Hematopoietic multipotent progenitor cell treated with erythropoietin and hydrocortisone succinate and interleukin-3 and kit ligand, for 15 days (in vitro differentiated cells): Measurements from ENCODE around the gene PISD.
"Not testable (repeated sequence)": the region's sequence is repeated elsewhere in the genome, so short reads cannot be mapped to it uniquely, and the experiment has no call there.

Source experiments
- DNase-seq: peaks from one replicate; pipeline ENCODE4 v3.0.0-alpha.2; 2015; ENCODE audit warnings: low spot score

PISD gene

DNA sequence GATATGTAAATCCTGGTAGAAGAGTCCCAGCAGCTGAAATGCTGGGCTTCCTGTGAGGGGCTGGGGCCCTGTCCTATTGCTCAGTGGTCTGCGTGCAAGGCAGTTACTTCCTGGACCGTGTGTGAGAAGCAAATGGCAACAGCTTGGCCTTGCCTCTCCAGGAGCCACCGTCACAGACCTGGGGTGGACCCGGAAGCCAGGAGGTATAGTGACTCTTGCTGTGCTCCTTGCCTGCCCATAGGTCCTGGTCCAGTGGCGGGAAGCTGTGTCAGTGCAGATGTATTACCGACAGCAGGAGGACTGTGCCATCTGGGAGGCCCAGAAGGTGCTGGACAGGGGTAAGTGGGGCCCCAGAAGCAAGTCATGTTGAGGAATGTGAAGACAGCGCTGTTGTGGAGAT lies 54.3 kb downstream of the PISD start:
- no peak for DNase-seq

DNA sequence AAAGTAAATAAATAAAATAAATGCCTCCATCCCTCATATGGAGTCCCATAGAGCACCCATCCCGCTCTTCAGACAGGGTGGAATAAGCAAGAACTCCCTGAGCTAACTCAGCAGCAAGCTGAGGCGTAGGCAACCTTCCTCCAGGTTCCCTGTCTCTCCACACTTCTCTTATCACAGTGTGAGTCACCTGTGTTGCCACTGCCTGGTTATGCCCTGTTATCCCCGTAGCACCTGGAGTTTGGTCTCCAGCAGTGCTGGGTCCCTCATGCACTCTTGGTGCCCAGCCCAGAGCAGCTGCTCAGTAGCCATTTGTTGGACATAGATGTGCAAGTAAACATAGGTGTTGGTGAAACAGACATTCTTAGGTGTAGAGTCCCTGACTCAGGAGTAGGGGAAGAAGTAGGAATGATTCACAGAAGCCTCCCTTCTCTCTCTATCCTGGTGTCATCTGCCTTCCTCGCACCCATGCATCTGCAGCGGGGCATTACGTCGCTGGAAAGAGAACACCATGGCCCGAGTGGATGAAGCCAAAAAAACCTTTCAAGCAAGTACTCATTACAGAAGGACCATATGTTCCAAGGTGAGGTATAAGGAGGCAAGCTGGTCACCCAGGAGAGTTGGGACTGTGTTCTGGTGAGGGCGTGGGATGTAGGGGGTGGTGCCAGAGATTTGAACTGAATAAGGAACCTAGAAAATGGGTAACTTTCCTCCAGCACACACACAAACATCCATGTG lies 56.0 kb downstream of the PISD start:
- no peak for DNase-seq

DNA sequence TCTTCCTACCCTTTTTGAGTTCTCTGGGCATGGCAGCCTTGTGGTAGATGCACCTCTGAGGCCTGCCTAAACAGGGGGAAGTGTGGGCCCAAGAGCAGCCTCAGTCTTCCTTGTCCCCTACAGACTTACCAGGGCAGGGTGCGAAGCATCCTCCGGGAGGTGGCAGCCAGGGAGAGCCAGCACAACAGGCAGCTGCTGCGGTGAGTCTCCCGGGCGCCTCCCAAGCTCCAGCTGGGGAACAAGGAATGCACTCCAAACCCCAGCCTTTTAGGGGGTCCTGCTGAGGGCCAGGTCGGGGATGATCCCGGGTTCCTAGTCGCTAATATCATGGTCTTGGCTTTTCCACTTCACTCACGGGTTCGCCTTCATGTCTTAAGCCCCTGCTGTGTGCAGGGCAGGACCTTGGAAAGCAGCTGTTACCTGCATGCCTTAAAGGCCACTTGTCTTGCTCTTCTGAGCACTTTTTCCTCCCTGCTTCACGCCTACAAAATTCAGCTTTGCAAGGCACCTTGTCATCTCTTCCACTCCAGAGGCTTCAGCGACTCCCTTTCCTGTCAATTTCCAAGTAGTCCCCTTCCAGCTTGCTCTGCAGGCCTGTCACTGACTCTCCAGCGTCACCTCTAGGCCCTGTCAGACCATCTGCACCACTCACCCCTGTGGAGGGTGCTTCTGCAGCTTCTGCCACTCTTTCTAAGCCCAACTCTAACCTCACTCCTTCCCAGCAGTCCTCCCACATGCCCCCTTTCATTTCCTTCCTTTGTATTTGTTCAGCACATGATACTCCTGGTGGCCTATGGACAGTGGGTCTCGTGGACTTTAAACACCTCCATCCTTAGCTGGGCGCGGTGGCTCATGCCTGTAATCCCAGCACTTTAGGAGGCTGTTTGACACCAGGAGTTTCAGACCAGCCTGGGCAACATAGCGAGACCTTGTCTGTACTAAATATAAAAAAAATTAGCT lies 57.0 kb downstream of the PISD start:
- no peak for DNase-seq

DNA sequence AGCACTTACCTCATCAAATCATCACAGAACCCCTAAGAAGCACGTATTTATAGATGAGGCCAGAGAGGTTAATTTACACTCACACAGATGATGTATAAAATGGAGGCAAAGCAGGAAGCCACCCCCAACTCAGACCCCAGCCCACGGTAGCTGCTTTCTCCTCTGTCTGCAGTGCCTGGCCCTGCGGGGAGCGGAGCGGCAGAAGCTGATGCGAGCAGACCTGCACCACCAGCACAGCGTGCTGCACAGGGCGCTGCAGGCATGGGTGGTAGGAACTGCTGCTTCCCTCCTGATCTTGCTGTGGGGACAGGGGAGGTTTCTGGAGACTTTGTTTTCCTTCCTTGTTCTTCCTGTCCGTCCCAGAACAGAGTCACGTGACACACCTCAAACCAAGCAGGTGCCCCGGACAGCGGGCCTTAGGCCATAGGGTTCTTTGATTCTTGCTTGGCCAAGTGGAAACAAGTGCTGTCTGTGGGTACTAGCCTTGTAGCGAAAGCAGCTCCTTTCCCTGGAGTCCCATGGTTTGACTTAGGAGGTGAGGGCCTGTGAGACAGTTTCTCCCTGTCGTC lies 57.8 kb downstream of the PISD start:
- DNase-seq = no peak

DNA sequence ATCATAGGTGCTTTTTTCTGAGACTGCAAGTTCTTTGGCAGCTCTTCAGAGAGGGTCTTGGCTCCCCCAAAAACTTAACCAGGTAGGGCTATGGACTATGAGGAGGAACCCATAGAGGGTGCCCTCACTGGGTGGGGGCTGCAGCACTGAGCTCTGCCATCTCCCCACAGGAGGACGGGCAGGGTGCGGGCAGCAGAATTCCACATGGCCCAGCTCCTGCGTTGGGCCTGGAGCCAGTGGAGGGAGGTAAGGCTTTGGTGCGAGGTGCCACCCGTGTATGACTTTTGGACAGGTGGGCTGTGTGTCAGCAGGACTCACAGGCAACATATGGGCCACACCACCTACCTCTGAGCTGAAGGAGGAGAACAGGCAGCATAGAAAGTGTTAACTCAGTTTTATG lies 58.4 kb downstream of the PISD start:
- no peak for DNase-seq

DNA sequence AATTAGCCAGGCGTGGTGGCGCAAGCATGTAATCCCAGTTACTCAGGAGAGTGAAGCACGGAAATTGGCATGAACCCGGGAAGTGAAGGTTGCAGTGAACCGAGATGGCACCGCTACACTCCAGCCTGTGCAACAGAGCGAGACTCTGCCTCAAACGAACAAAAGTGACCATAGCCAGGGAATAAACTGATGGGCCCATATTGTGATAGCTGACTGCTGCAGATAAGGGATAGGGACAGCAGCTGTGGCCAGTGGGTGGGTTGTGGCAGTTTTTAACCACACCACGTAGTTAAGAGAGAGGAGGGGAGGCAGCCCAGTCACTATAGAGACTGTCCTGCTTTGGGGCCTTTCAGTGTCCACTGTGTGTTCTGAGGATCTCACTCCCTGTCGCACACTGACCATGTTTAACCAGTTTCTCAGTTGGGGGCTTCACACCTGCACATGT lies 58.9 kb downstream of the PISD start:
- no peak for DNase-seq

DNA sequence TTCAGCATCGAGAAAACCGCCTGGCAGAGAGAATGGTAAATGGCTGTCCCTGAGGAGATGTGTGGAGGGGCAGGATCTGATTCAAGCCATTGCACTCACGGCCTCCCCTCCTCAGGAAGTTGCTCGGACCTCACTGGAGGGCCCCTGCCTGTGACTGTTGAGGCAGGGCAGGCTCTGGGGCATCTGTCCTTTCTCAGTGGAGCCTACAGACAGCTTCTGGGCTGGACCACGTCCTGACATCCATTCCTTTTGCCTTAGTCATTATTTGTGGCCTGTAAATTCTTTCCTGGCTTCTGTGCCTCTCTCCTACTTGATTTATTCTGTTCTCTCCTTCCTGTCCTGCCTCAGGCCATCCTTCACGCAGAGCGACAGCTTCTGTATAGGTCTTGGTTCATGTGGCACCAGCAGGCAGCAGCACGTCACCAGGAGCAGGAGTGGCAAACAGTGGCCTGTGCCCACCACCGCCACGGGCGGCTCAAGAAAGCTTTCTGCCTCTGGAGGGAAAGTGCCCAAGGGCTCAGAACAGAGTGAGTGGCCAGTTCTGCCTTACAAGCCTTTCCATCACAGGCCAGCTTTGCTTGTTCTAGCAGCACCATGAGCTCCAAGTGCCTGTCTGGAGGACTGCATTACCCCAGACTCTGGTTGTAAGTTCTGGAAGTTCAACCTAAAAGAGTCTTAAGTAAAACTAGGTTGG lies 59.6 kb downstream of the PISD start:
- no peak for DNase-seq

DNA sequence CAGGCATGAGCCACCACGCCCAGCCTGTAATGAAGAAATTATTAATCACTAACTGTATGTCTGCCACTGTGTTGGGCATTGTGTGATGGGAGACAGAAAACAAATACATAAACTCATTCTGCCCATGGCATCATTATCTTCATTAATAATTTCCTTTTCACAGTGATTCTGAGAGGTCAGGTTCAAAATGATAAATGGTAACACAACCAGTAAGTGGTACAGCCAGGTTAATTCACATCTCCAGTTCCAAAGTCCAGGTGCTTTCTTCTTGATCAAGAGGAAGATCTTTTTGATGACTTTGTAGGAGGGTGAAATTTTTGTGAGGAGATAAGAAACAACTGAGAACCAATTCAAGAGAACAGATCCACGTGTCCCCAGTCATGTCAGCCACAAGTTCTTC lies 66.7 kb downstream of the PISD start:
- no peak for DNase-seq

DNA sequence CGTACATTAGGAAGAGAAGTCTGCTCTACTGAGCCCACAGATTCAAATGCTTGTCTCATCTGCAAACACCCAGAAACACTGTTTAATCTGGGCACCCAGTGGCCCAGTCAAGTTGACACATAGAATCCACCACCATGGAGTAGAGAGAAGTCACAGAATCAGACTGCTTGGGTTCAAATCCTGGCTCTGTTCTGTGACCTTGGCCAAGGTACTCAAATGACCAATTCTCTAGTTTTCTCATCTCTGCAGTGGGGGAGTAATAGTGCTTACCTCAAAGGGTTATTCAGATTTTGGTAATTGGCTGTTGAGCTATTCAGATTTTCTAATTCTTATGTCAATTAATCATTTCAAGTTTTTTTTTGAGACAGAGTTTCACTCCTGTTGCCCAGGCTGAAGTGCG lies 71.9 kb downstream of the PISD start:
- DNase-seq = not testable (repeated sequence)

DNA sequence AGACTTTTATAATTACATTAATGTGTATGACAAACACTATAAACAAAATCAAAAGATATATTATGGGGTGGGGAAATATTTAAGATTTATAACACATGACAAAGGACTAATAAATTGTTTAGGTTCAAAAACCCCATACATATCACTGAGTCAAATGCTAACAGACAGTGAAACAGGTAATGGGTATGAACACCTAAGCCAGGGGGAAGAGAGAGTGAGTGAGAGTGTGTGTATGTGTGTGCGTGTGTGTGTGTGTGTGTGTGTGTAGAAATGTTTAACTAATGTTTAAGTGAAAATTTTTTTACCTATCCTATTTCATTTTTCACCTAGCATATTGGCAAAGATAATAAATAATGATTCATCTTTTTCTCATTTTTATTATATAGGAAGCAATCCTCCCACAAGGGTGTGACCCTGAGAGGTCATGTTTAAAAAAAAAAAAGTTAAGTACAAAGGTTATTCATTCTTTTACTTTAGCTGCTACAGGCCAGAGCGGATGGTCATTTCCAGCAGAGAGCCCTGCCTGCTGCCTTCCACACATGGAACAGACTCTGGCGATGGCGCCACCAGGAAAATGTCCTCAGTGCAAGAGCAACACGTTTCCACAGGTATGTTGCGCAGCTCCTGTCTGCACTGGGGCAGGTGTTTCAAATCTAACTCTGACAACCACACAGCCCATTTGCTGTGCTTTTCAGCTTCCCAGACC lies 72.9 kb downstream of the PISD start:
- no peak for DNase-seq

DNA sequence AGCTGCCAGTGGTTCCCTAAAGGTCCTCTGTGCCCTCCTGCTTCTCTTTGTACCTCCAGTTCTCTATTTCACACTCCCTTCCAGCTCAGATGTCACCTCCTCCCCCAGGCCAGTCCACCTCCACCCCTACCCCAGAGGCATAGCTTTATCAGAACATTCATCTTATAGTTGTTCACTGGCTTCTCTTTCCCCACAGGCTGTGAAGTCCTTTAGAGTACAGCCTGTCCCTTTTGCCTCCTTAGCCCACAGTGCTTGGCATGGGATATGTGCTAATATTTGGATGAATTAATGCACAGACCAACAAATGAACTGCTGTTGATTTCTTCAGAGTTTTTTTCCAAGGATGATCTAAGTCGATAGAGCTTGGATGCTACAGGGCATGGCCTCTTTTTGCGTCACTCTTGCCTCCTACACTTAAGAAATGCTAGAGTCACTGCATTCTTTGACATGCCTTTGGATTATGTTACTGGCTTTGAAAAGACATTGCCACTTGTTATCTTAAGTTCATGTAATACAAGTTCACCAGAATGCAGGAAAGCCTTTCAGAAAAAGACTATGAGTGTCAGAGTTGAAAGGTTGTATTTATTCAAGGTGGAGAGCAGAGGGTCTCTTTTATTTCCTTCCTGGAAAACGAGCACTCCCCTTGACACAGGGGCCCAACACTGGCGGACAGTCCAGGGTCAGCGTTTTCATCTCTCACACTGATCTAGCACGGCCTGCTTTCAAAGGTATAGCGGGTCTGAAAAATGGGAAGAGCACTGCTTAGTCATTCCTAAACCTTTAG lies 75.7 kb downstream of the PISD start:
- peak; percentile 24 for DNase-seq

DNA sequence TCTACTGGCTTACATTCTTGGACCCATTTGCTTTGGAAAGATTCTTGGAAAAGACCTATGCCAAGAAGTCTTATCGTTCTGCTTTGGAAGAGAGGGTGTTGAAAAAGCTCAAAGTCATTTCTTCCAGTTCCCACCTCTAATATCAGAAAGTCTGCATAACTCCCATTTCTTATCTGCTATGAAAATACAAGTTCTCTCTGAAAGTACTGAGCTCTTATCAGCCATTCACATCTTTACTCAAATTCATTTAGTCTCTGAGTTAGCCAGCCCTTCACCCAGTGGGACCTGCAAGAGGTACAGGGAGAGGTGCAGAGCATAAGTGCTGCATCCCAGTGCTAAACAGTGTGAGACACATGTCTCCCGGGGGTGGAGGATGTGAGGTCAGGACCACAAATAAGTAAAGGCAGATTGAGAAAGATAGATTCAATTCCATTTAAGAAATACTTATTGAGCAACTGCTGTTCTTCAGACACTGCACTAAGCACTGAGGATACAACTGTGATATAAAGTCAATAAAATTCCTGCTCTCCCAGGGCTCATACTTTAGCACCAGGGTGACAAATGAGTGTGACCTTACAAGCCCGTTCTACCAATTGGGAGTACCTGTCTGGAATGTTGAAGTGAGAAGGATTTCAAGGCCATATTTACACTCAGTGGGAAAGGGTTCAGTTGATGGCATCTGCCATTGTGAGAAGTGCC lies 76.7 kb downstream of the PISD start:
- DNase-seq = peak; percentile 81

DNA sequence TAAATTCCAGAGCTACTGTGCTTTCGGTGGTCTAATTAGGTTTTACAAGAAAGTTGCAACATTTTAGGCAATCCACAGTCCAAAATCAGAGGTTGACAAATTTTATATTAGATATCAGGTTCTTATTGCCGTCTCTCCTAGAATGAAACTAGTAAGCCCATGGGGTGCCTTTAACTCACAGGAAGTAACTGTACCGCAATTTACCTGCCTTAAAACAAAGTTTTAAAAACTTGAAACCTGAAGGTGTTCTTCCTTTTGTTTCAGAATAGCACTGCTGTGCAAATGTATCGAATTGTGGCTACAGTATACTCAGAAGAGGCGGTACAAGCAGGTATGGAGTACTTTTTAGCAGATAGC lies 77.2 kb downstream of the PISD start:
- no peak for DNase-seq

DNA sequence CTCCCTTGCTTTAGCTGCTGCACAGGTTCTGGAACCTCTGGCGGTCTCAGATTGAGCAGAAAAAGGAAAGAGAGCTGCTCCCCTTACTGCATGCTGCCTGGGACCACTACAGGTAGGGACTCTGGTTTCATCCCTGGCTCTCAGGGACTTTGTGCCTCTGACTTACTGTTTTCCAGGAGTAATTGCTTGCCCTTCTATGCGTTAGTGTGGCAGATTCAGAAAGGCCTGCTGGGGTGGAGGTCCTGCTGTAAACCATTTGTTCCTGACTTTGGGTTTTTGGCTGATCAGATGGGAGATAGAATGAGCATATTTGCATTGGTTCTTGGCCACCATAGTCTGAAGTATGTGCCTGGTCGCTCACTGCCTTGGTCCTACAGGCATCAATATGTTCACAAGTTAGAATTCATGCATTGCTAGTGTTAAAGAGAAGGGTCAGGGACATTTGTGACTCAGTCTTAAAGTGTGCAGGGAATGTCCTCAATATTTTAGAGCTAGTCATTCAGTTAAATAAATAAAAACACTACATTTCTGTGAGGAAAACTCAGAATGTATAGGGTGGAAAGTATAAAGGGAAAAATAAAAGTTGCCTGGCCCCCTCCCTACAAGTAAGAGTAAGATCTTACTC lies 78.0 kb downstream of the PISD start:
- no peak for DNase-seq

DNA sequence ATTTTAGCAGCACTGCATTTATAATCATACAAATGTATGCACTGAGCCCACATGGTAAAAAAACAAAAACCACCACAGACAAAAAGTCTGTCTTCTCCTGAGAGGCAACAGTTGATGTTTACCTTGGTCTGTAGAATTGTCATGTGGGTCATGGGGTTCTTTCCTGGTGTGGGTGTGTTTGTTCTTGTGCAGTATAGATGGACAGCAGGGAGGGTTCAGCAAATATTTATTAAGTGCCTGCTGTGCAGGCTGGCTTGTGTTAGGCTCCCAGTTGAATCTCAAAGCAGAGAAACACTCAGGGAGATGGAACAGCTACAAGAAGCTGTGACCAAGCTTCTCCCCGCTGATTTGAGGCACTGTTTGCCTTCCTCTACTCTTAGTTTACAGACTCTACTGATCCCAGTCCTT lies 82.2 kb downstream of the PISD start:
- DNase-seq = no peak

DNA sequence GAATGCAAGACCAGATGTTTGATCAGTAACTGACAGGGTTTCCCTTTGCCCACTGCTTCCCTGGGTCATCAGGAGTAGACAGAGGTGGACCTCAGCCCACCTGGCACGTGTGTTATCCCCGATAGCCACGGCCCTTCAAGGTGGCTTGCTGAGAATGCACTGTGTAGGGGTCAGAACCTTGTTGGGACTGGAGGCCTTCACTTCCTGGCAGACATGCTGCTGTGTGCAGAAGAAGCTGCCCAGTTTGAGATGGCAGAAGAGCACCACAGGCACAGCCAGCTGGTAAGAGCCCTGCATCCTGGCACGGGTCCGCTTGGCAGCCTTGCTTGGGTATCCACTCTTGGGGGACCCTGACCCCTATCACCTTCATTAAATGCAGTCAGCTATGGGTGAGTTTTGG lies 83.8 kb downstream of the PISD start:
- DNase-seq = no peak

DNA sequence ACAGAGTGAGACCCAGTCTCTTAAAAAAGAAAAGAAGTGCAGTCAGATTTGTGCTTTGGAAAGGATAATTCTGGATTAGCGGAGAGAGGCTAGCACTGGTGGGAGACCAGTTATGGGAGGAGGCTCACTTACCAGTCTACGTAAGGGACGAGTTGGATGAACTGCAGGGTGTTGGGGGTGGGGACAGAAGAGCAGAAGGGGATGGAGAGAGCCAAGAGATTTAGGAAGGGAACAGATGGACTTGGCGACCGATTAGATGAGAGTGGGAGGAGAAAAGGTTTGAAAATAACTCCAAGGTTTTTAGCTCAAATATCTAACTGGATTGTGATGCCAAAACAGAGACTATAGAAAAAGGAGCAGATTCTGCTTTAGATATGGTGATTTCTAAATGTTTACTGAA lies 84.3 kb downstream of the PISD start:
- DNase-seq = no peak

DNA sequence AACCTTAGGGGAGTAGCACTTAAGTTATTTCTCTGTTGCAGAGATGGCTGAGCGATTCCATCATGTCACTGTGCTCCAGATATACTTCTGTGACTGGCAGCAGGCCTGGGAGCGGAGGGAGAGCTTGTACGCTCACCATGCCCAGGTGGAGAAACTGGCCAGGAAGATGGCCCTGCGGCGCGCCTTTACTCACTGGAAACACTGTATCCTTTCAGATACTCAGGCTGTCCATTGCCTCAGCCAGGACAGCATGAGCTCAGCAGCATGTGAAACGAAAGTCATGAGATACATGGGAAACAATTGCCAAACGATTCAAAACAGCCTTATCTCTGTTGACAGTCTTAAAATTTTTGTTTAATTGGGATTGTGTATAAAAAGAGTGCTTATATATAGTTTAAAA lies 86.8 kb downstream of the PISD start:
- DNase-seq = no peak

DNA sequence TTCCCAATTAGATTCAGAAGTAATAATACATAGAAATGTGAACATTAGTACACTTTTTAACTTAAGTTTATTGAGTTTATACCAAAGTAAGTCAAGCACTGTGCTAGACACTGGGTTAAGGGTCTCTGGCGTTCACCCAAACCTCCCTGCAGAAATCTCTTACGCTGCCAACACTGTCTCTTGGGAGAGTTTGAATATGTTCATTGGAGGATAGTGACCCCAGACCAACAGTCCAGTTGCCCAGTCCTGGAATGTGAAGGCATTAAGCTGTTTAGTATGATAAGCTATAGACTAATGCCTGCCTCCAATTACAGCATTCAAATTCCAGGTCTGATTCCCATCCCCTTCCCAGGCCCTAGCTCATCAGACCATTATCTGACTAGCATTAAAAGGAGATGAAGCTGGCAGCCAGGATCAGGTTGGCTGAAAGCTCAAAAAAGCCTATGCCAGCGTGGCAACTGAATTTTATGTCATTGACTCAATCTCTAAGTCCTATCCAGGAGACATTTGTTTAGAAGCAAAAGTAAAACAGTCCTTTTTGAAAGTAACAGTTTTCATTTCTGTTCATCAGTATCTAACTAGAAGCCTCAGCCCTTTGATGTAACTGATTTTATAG lies 87.9 kb downstream of the PISD start:
- DNase-seq = no peak
